H1 (cell line): ENCODE measurements around the gene NAB1. TPM values are rescaled to one million over a fixed set of nuclear protein-coding genes. Genes with fewer than 3 reads are reported as not detected.

ENCODE experiments used
- CTCF ChIA-PET: fragments of 300-600 bp; sonication (Branson Sonifier 250); formaldehyde crosslinking; loops from one replicate; lab custom pipeline; 2021; ENCODE audit not compliant: partially characterized antibody; lab: Charles Lee
- POLR2A ChIA-PET: fragments of 300-600 bp; sonication (Branson Sonifier 250); formaldehyde crosslinking; loops from one replicate; lab custom pipeline; 2021; ENCODE audit warnings: inconsistent platforms; ENCODE audit not compliant: partially characterized antibody; lab: Charles Lee
- DNase-seq, 2 experiments: peaks; one replicate each; pipeline versions ENCODE4 v3.0.0 to v3.0.0-alpha.2; 2010 to 2022; ENCODE audit warnings: low spot score in 2 of 2, low read depth in 1 of 2, mixed read lengths in 1 of 2
- FAIRE-seq: peaks from 2 replicates; lab custom pipeline; 2011; peaks lifted over from hg19 to GRCh38; lab: Jason Lieb, UNC
- H2AFZ ChIP-seq: 2 replicates; pipeline ENCODE4 v1.8.1; 2012; ENCODE audit warnings: low read length, inconsistent platforms
- H2AK5ac ChIP-seq: 2 replicates; pipeline ENCODE4 v1.6.1; 2013; ENCODE audit warnings: low read depth, low read length
- H2BK120ac ChIP-seq: replicated peaks from 2 replicates; pipeline ENCODE3; 2013; ENCODE audit warnings: low read depth, low read length, inconsistent platforms
- H2BK12ac ChIP-seq: 2 replicates; pipeline ENCODE4 v1.6.1; 2013; ENCODE audit warnings: low read depth, low read length
- H2BK15ac ChIP-seq: 2 replicates; pipeline ENCODE4 v1.6.1; 2013; ENCODE audit warnings: low read length
- H2BK20ac ChIP-seq: 2 replicates; pipeline ENCODE4 v1.6.1; 2013; ENCODE audit warnings: low read length
- H2BK5ac ChIP-seq: 2 replicates; pipeline ENCODE4 v1.6.1; 2013; ENCODE audit warnings: low read depth, low read length
- H3K14ac ChIP-seq: 2 replicates; pipeline ENCODE4 v1.6.1; 2013; ENCODE audit warnings: inconsistent platforms; ENCODE audit not compliant: insufficient read length
- H3K18ac ChIP-seq: 2 replicates; pipeline ENCODE4 v1.6.1; 2013; ENCODE audit warnings: low read length; ENCODE audit errors: extremely low read depth
- H3K23ac ChIP-seq: 2 replicates; pipeline ENCODE4 v1.6.1; 2013; ENCODE audit warnings: inconsistent platforms; ENCODE audit not compliant: insufficient read length
- H3K23me2 ChIP-seq: 2 replicates; pipeline ENCODE4 v1.6.1; 2013; ENCODE audit warnings: low read depth, low read length
- H3K27ac ChIP-seq: 2 replicates; pipeline ENCODE4 v1.6.1; 2011; ENCODE audit warnings: low read depth, low read length, inconsistent platforms
- H3K27me3 ChIP-seq, 4 experiments: replicated peaks in 1 of 4; 1 replicate in 1 of 4; 2 replicates in 3 of 4; pipeline versions ENCODE4 v1.6.1 to v1.8.1; 2011 to 2013; ENCODE audit warnings: low read length in 3 of 4, mild to moderate bottlenecking in 3 of 4, inconsistent platforms in 2 of 4, mixed read lengths in 2 of 4, moderate library complexity in 1 of 4; ENCODE audit not compliant: control insufficient read depth in 3 of 4, insufficient read depth in 3 of 4; ENCODE audit errors: extremely low read depth in 1 of 4
- H3K36me3 ChIP-seq, 4 experiments: 2 replicates each; pipeline versions ENCODE4 v1.6.1 to v1.8.1; 2011 to 2013; ENCODE audit warnings: mild to moderate bottlenecking in 4 of 4, low read length in 3 of 4, moderate library complexity in 2 of 4, control low read depth in 1 of 4, inconsistent platforms in 1 of 4; ENCODE audit not compliant: insufficient read depth in 4 of 4, control insufficient read depth in 2 of 4
- H3K4ac ChIP-seq: replicated peaks from 2 replicates; pipeline ENCODE3; 2013; ENCODE audit warnings: low read length, low read depth, mixed read lengths, inconsistent platforms; ENCODE audit not compliant: insufficient read length
- H3K4me1 ChIP-seq, 4 experiments: replicated peaks in 1 of 4; 1 replicate in 1 of 4; 2 replicates in 3 of 4; pipeline versions ENCODE4 v1.6.1 to v1.8.1; 2011 to 2013; ENCODE audit warnings: low read length in 3 of 4, inconsistent platforms in 2 of 4, mixed read lengths in 1 of 4; ENCODE audit not compliant: insufficient read depth in 4 of 4, control insufficient read depth in 3 of 4
- H3K4me2 ChIP-seq, 2 experiments: 2 replicates each; pipeline versions ENCODE4 v1.6.1 to v1.8.1; 2011 to 2013; ENCODE audit warnings: low read depth in 2 of 2, low read length in 2 of 2, control low read depth in 1 of 2, inconsistent platforms in 1 of 2, mild to moderate bottlenecking in 1 of 2; ENCODE audit not compliant: insufficient read depth in 1 of 2
- H3K4me3 ChIP-seq, 4 experiments: fragments of 200-600, 300-600 bp in 1 of 4; sonication (generic), shearing (Covaris generic), sonication (Bioruptor Twin) in 1 of 4; 2 replicates each; pipeline versions ENCODE4 v1.5.1 to v1.8.1; 2011 to 2016; ENCODE audit warnings: low read length in 4 of 4, low read depth in 3 of 4, control low read depth in 2 of 4, inconsistent platforms in 2 of 4, mild to moderate bottlenecking in 2 of 4, mixed read lengths in 1 of 4, moderate library complexity in 1 of 4; ENCODE audit not compliant: insufficient read depth in 2 of 4; ENCODE audit errors: extremely low read depth in 1 of 4
- H3K56ac ChIP-seq: replicated peaks from 2 replicates; pipeline ENCODE3; 2013; ENCODE audit warnings: low read depth, mild to moderate bottlenecking, mixed read lengths, low read length, inconsistent platforms; ENCODE audit not compliant: insufficient read length
- H3K79me1 ChIP-seq: 2 replicates; pipeline ENCODE4 v1.6.1; 2013; ENCODE audit warnings: low read depth, low read length, control low read depth
- H3K79me2 ChIP-seq, 2 experiments: 2 replicates each; pipeline versions ENCODE4 v1.6.1 to v1.8.1; 2012 to 2013; ENCODE audit warnings: low read length in 2 of 2, mild to moderate bottlenecking in 2 of 2, inconsistent platforms in 1 of 2; ENCODE audit not compliant: insufficient read depth in 2 of 2, control insufficient read depth in 1 of 2
- H3K9ac ChIP-seq, 4 experiments: replicated peaks in 1 of 4; 1 replicate in 1 of 4; 2 replicates in 3 of 4; pipeline versions ENCODE4 v1.6.1 to v1.8.1; 2011 to 2013; ENCODE audit warnings: low read depth in 3 of 4, low read length in 3 of 4, control low read depth in 2 of 4, mild to moderate bottlenecking in 2 of 4, moderate library complexity in 2 of 4, inconsistent platforms in 1 of 4; ENCODE audit errors: extremely low read depth in 1 of 4
- H3K9me3 ChIP-seq, 2 experiments: 2 replicates each; pipeline versions ENCODE4 v1.6.1 to v1.8.1; 2012 to 2013; ENCODE audit warnings: mild to moderate bottlenecking in 2 of 2, moderate library complexity in 2 of 2, control low read depth in 1 of 2, inconsistent platforms in 1 of 2, low read depth in 1 of 2, low read length in 1 of 2, mixed read lengths in 1 of 2; ENCODE audit not compliant: insufficient read depth in 2 of 2
- H4K20me1 ChIP-seq, 2 experiments: replicated peaks in 1 of 2; 2 replicates each; pipeline versions ENCODE3 to v1.8.1; 2011 to 2013; ENCODE audit warnings: inconsistent platforms in 2 of 2, low read length in 2 of 2, mild to moderate bottlenecking in 1 of 2; ENCODE audit not compliant: insufficient read depth in 2 of 2, control insufficient read depth in 1 of 2
- H4K5ac ChIP-seq: 2 replicates; pipeline ENCODE4 v1.6.1; 2013; ENCODE audit warnings: low read length, low read depth, mixed read lengths, inconsistent platforms; ENCODE audit not compliant: insufficient read length
- H4K8ac ChIP-seq: 2 replicates; pipeline ENCODE4 v1.8.0; 2013; ENCODE audit warnings: mild to moderate bottlenecking, moderate library complexity, low read length, inconsistent platforms; ENCODE audit not compliant: insufficient read depth; ENCODE audit errors: extremely low read depth
- H4K91ac ChIP-seq: replicated peaks from 2 replicates; pipeline ENCODE3; 2013; ENCODE audit warnings: low read length, mixed read lengths, inconsistent platforms; ENCODE audit not compliant: insufficient read length
- CBX5 ChIP-seq: fragments of 300-800, 300-1000 bp; sonication (generic); IDR thresholded peaks from 2 replicates; pipeline ENCODE4 v1.7.1; 2016; ENCODE audit warnings: antibody characterized with exemption, low read length, low read depth
- CHD1 ChIP-seq: IDR thresholded peaks from 2 replicates; pipeline ENCODE4 v1.6.1; 2012; ENCODE audit warnings: low read depth, low read length, improper control_type of control experiment
- JUND ChIP-seq: IDR thresholded peaks from 2 replicates; pipeline ENCODE4 v1.6.1; 2011; ENCODE audit warnings: mild to moderate bottlenecking, improper control_type of control experiment, low read length
- PHF8 ChIP-seq: fragments of 200-600 bp; sonication (generic); conservative IDR thresholded peaks from 2 replicates; pipeline ENCODE4 v1.7.1; 2012; ENCODE audit warnings: low read depth, mild to moderate bottlenecking, inconsistent platforms, low read length, moderate library complexity
- POLR2AphosphoS5 ChIP-seq: IDR thresholded peaks from 2 replicates; pipeline ENCODE4 v1.6.1; 2011; ENCODE audit warnings: low read depth, low read length
- RFX5 ChIP-seq: IDR thresholded peaks from 2 replicates; pipeline ENCODE4 v1.6.1; 2011; ENCODE audit warnings: low read depth, low read length, improper control_type of control experiment, borderline replicate concordance
- SIN3A ChIP-seq, 2 experiments: IDR thresholded peaks in 1 of 2; conservative IDR thresholded peaks in 1 of 2; 2 replicates each; pipeline ENCODE4 v1.6.1; 2011 to 2012; ENCODE audit warnings: low read length in 2 of 2, improper control_type of control experiment in 1 of 2, low read depth in 1 of 2, mild to moderate bottlenecking in 1 of 2
- SIRT6 ChIP-seq: IDR thresholded peaks from one replicate; pipeline ENCODE4 v1.7.1; 2012; ENCODE audit warnings: low read length, inconsistent platforms
- WGBS, 2 experiments: shearing (Covaris generic) in 1 of 2; methylation state at CpG; one replicate each; pipeline versions ENCODE4 v1.1.6 to v1.1.7; 2013 to 2015; ENCODE audit warnings: low lambda C conversion rate in 2 of 2, mixed read lengths in 2 of 2, inconsistent platforms in 1 of 2, low coverage in 1 of 2, missing lambda C conversion rate in 1 of 2; ENCODE audit not compliant: insufficient replicate concordance in 2 of 2, insufficient coverage in 1 of 2, insufficient read length in 1 of 2; ENCODE audit errors: extremely low coverage in 1 of 2, missing lambda C conversion rate in 1 of 2; 5-methylcytosine and 5-hydroxymethylcytosine counted together
- polyA plus RNA-seq, 7 experiments: library from polyadenylated mRNA; depleted of rRNA in 3 of 7; stranded (reverse) in 5 of 7; unstranded in 2 of 7; fragments of >200 nt in 5 of 7; fragments of 200-250 nt in 2 of 7; gene quantifications; 1 replicate in 5 of 7; 2 replicates in 1 of 7; 4 replicates in 1 of 7; pipeline versions ENCODE4 v1.2.1 to v1.2.3, GENCODE V29; 2011 to 2013; ENCODE audit warnings: missing spikeins in 2 of 7, mixed read lengths in 2 of 7
- total RNA-seq: library from RNA; stranded (reverse); fragmentation: NEBNext Ultra II Directional; extraction: Animal tissue kit (Norgen Biotek cat#: 25700); gene quantifications from 2 replicates; pipeline ENCODE4 v1.2.1, GENCODE V29; 2021
- TF ChIP-seq, protein P1 (sequence below): IDR thresholded peaks from 2 replicates; pipeline ENCODE4 v1.6.1; 2011; ENCODE audit warnings: low read depth, mild to moderate bottlenecking, low read length; ENCODE audit not compliant: insufficient read depth

NAB1 gene
- total and polyA plus RNA-seq, 2 of the 8 experiments (the other 6 are each of a cell fraction or from before 2014, with no cell fraction given): 8.5 to 28.6 TPM

DNA sequence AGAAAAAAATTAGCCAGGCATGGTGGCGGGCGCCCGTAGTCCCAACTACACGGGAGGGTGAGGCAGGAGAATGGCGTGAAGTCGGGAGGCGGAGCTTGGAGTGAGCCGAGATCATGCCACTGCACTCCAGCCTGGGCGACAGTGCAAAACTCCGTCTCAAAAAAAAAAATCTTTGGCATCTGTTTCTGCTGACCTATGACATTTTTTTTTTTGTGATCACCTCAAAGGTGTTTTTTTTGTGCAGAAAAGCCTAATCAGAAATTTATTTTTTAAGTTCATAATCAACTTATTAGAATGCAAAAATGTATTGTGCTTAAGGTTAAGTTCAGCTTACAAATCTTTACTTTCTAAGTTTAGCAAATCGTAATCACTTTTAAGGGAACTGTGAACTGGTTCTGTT, 45.6 kb downstream of the NAB1 start:
- Histone ChIP-seq H3K4me1 (peaks cover 0 to 11% (median 9%) of the 10 kb centered on the region in 4 experiments; a peak in 6 of 7 replicates), H3K9ac (no peak overlapping the region), H2BK5ac (no peak overlapping the region), H4K5ac (no peak overlapping the region), H2AFZ (no peak overlapping the region), H4K91ac (no peak overlapping the region), H2BK120ac (no peak overlapping the region), H3K56ac (no peak overlapping the region), H2BK15ac (no peak overlapping the region), H4K8ac (no peak overlapping the region), H4K20me1 (no peaks in the 10 kb centered on the region), H2BK20ac (no peak overlapping the region), H3K79me1 (no peaks in the 10 kb centered on the region), H3K4ac (no peak overlapping the region), H3K27me3 (no peaks in the 10 kb centered on the region), H2AK5ac (no peak overlapping the region), H3K23ac (no peak overlapping the region), H3K18ac (no peak overlapping the region), H3K4me3 (no peak overlapping the region), H3K4me2 (no peak overlapping the region), H2BK12ac (no peak overlapping the region), H3K9me3 (no peaks in the 10 kb centered on the region), H3K14ac (no peak overlapping the region), H3K79me2 (no peaks in the 10 kb centered on the region), H3K23me2 (no peaks in the 10 kb centered on the region), H3K36me3 (no peaks in the 10 kb centered on the region; a peak in 1 of 8 replicates), H3K27ac (no peak overlapping the region)
- FAIRE-seq (no peak), DNase-seq (no peak)
- CTCF ChIA-PET: interaction anchor here (1.2 to 6.0 kb wide), 3 partner anchors 11 to 18 kb away, joined by 3 to 27 read pairs (median 7); no protein-coding TSS in a partner anchor
- 96% methylated on average over 11 of the region's 11 CpGs; no CpG with 5 or more reads in 1 of the 2 experiments for WGBS, 2 experiments
- TF ChIP-seq PHF8 (no peak), CHD1 (no peak), SIN3A (conservative IDR thresholded peaks at IDR 0.05 in 1 of 2, IDR thresholded peaks at IDR 0.05 in 1 of 2; ENCODE audit: low read depth in 1 of 2, low read length in 2 of 2) (no peak), JUND (no peak), RFX5 (no peak), POLR2AphosphoS5 (no peak), CBX5 (no peak), SIRT6 (no peak)
- TF ChIP-seq, protein P1, sequence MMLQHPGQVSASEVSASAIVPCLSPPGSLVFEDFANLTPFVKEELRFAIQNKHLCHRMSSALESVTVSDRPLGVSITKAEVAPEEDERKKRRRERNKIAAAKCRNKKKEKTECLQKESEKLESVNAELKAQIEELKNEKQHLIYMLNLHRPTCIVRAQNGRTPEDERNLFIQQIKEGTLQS: no peak
- POLR2A ChIA-PET: no interaction called here
